GM21786 (cell line): ENCODE data around the gene ZEB1.
"Not testable (repeated sequence)": the region's sequence is repeated elsewhere in the genome, so short reads cannot be mapped to it uniquely, and the experiment has no call there.

Experiments
- ATAC-seq: cut with Tn5 transposase; IDR thresholded peaks from one replicate; pipeline ENCODE4 v1.9.1; 2021; ENCODE audit not compliant: unreplicated experiment

Gene ZEB1

GRCh38 chr10:31317652-31318381 is 1.2 kb upstream of the ZEB1 start:
- no peak for ATAC-seq

- ATAC-seq, result peak; percentile 75
These were observed 598 bp upstream of the ZEB1 start for GRCh38 chr10:31318382-31318853.

- ATAC-seq, result no peak
These were observed 860 bp downstream of the ZEB1 start for GRCh38 chr10:31319602-31320549.

DNA sequence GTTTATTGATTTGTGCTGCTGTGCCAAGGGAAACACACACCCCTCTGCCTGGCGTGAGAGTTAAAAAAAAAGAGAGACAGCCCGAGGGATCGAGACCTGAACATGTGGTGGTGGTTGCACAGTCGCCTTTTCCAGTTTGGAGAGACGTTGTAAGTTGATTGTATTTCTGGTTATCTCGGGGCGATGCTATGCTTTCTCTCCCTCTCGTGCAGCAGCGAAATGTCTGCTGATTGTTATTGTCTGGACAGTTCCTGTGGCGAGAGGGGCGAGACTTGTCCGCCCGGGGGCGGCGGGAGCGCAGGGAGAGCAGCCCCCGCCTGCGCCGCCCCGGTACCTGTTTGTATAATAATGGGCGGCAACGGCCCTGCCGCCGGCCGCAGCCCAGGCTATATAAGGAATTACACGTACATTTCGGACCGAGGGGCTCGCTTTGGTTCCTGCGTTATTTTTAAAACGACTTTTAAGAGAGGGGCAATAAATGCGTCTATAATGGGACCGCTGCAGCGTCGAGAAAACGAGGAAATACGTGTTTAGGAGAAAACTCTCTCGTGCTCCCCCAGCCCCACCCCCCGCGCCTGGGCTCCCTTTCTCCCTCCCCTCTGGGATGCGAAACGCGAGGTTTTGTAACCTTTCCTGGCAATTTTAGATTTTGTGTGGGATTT is 1.7 kb downstream of the ZEB1 start:
- ATAC-seq, result no peak

DNA sequence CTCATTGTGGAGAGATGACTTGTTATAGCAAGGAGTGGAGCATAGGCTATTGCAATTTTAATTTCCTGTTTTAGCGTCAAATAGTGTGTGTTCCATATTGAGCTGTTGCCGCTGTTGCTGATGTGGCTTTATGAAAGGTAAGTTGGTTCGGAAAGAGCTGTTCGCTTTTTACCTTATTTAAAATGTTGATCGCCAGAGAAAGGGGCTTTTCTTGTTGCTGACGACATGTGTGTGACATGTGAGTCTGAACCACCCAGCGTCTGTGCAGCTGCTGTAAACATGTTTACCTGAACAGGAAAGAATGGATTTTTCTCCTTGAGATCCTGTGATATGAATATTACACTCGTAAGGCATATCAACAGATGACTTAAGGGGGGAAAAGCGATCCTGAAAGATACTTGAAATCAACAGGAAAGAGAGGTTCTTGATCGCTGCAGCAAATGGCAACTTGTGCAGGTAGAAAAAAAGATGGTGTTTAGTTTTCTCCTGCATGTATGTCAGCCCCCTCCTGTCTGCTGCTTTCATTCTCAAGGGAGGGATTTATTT is 2.5 kb downstream of the ZEB1 start:
- no peak for ATAC-seq

- no peak for ATAC-seq
These were observed 3.6 kb downstream of the ZEB1 start for GRCh38 chr10:31322647-31323046.

GRCh38 chr10:31340343-31340742 is 21.3 kb downstream of the ZEB1 start:
- no peak for ATAC-seq

- no peak for ATAC-seq
These were observed 22.5 kb downstream of the ZEB1 start for GRCh38 chr10:31341552-31341951.

DNA sequence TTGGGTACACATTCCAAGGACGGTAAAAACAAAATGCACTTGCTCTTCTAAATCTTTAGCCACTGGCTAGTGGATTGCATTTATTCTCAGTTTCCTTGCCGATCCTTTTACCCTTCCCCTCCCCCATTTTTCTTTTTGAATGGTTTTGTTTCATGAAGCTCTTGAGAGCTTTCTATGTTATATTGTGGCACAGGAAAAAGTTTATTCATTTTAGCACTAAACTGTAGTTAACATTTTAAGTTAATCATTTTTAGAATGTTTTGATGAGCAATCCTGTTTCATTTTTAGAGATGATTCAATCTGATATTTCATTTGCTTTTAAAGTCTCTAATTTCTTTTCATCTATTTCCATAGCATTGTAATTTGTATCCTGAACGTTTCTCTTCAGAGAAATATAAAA is 24.0 kb downstream of the ZEB1 start:
- no peak for ATAC-seq

DNA sequence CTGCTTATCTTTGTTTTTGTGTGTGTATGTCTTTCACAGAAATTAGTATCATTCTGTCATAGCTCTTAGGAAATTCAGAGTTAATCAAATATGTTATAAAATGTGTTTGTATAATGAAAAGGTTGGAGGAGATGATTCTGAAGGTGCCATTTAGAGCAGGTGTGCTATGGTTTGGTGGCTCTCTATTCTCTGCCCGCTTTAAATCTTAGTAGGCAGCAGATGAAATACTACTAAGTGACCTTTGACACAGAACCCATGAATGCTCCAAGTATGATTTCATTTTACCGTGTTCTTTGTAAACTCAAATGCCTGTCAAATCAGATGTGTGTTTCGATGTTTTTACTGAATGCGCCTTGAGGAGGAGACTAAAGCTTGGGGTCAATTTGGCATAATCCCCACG is 24.5 kb downstream of the ZEB1 start:
- ATAC-seq, result no peak

DNA sequence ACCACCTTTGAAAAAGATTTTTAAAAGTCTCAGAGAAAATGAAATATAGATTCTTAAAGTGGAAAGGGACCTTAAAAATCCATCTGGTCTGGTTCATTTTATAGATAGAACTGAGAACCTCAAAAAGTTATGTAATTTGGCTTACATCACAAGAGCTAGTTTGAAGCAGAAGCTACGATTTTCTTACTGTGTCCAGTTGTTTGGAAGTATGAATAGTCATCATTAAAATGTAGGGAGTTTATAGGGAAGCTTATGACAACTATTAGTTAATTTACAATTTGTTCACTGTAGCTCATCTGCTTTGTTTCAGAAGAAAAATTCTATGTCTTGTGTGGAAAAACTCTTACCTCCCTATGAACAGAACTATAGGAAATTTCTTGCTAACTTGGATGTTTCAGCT is 26.9 kb downstream of the ZEB1 start:
- no peak for ATAC-seq

- no peak for ATAC-seq
These were observed 27.9 kb downstream of the ZEB1 start for GRCh38 chr10:31346953-31347352.

DNA sequence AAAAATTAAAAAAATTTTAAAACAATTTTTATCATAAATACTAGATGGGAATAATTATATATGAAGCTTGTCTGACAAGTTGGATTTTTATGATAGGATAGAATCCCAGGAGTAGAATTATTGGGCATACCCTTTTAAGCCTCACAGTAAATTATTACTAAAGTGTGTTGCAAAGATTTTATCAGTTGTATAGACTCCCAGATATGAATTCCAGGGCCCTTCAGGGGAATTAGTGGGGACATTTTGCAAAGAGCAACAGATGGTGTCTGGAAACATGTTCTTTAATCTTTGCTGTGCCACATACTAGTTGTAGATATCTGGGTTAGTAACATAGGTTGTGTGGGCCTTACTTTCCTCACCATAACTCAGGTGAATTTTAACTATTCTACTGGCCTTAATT is 28.7 kb downstream of the ZEB1 start:
- no peak for ATAC-seq

- ATAC-seq, result no peak
These were observed 31.9 kb downstream of the ZEB1 start for GRCh38 chr10:31350891-31351290.

GRCh38 chr10:31352436-31353226 is 33.6 kb downstream of the ZEB1 start:
- ATAC-seq, result no peak

GRCh38 chr10:31353574-31353973 is 34.6 kb downstream of the ZEB1 start:
- peak; percentile 98 for ATAC-seq

GRCh38 chr10:31358688-31359330 is 39.8 kb downstream of the ZEB1 start:
- no peak for ATAC-seq

GRCh38 chr10:31359979-31360378 is 41.0 kb downstream of the ZEB1 start:
- no peak for ATAC-seq

GRCh38 chr10:31361475-31361874 is 42.5 kb downstream of the ZEB1 start:
- not testable (repeated sequence) for ATAC-seq
